K562 (cell line): Measurements from ENCODE around the gene HGFAC.

Experiments
- ARID4B ChIP-seq: sonication (generic); formaldehyde crosslinking; IDR thresholded peaks from 2 replicates; pipeline ENCODE4 v1.8.0; 2022; ENCODE audit warnings: mild to moderate bottlenecking, missing genetic modification reagents
- ATF3 ChIP-seq, 2 experiments: fragments of 450-650 bp in 1 of 2; sonication (generic) in 1 of 2; formaldehyde crosslinking in 1 of 2; IDR thresholded peaks in 1 of 2; conservative IDR thresholded peaks in 1 of 2; 2 replicates each; pipeline versions ENCODE4 v1.6.1 to v1.8.1; 2016 to 2023; ENCODE audit warnings: mild to moderate bottlenecking in 2 of 2, moderate library complexity in 2 of 2, inconsistent platforms in 1 of 2, missing genetic modification reagents in 1 of 2
- CTCF ChIP-seq, 3 experiments: IDR thresholded peaks in 2 of 3; conservative IDR thresholded peaks in 1 of 3; 2 replicates each; pipeline ENCODE4 v1.5.1; 2011 to 2012; ENCODE audit warnings: low read length in 3 of 3, mild to moderate bottlenecking in 3 of 3, control low read depth in 2 of 3, improper control_type of control experiment in 1 of 3, inconsistent platforms in 1 of 3, low read depth in 1 of 3, mixed read lengths in 1 of 3, moderate library complexity in 1 of 3; ENCODE audit not compliant: insufficient read depth in 2 of 3
- ETV6 ChIP-seq, 3 experiments: fragments of 150-350 bp in 1 of 3; sonication (generic) in 1 of 3; formaldehyde crosslinking in 1 of 3; IDR thresholded peaks; 2 replicates each; pipeline versions ENCODE4 v1.6.1 to v1.8.0; 2014 to 2022; ENCODE audit warnings: borderline replicate concordance in 2 of 3, low read depth in 2 of 3, antibody characterized with exemption in 1 of 3, low read length in 1 of 3, mild to moderate bottlenecking in 1 of 3, missing genetic modification reagents in 1 of 3
- FOSL1 ChIP-seq: fragments of 200-800 bp; sonication (Bioruptor generic); conservative IDR thresholded peaks from 2 replicates; pipeline ENCODE4 v1.6.1; 2016; ENCODE audit warnings: missing genetic modification characterization, missing compliant biosample characterization
- POLR2AphosphoS5 ChIP-seq: IDR thresholded peaks from 2 replicates; pipeline ENCODE4 v1.6.1; 2011; ENCODE audit warnings: mild to moderate bottlenecking, low read depth, low read length, moderate library complexity; ENCODE audit not compliant: control insufficient read depth, insufficient read depth
- RBBP5 ChIP-seq: fragments of 200-600 bp; sonication (generic); IDR thresholded peaks from 2 replicates; pipeline ENCODE4 v1.6.1; 2012; ENCODE audit warnings: borderline replicate concordance, mild to moderate bottlenecking, low read length, control low read depth, inconsistent platforms; ENCODE audit not compliant: insufficient read depth, poor library complexity, severe bottlenecking
- SOX6 ChIP-seq: fragments of 450-650 bp; IDR thresholded peaks from 2 replicates; pipeline ENCODE4 v1.6.1; 2014; ENCODE audit warnings: mild to moderate bottlenecking
- TAF1 ChIP-seq: IDR thresholded peaks from 2 replicates; pipeline ENCODE4 v1.6.1; 2011; ENCODE audit warnings: mild to moderate bottlenecking, low read length, moderate library complexity; ENCODE audit not compliant: insufficient read depth, control insufficient read depth, severe bottlenecking; ENCODE audit errors: extremely low read depth
- U2AF1 ChIP-seq: fragments of 200-400 bp; formaldehyde crosslinking; optimal IDR thresholded peaks from 2 replicates; pipeline ENCODE3; 2017; ENCODE audit warnings: mild to moderate bottlenecking, low read depth, low read length, moderate library complexity
- ZKSCAN3 ChIP-seq: fragments of 250-450 bp; sonication (Bioruptor Pico); IDR thresholded peaks from 2 replicates; pipeline ENCODE4 v1.4.0; 2020
- ZNF740 ChIP-seq, 3 experiments: fragments of 200-800 bp in 1 of 3; sonication (Bioruptor generic) in 1 of 3; sonication (generic) in 1 of 3; formaldehyde crosslinking in 1 of 3; IDR thresholded peaks; 2 replicates each; pipeline versions ENCODE4 v1.6.1 to v1.8.0; 2016 to 2022; ENCODE audit warnings: mild to moderate bottlenecking in 2 of 3, missing compliant biosample characterization in 2 of 3, missing genetic modification characterization in 2 of 3, missing genetic modification reagents in 1 of 3

- TF ChIP-seq ETV6 (IDR thresholded peaks at IDR 0.05; ENCODE audit: borderline replicate concordance in 1 of 2, low read depth in 2 of 2, low read length in 1 of 2) (no peak), ETV6 (CRISPR knock-in tag; IDR thresholded peaks at IDR 0.05; ENCODE audit: borderline replicate concordance) (no peak), FOSL1 (tag) (no peak), SOX6 (no peak), ZKSCAN3 (CRISPR knock-in tag) (no peak), ARID4B (CRISPR knock-in tag) (no peak), U2AF1 (no peak), RBBP5 (no peak), ATF3 (IDR thresholded peaks at IDR 0.05) (no peak), ATF3 (CRISPR knock-in tag; conservative IDR thresholded peaks at IDR 0.05) (no peak), TAF1 (no peak), ZNF740 (CRISPR knock-in tag; IDR thresholded peaks at IDR 0.05) (no peak), ZNF740 (tag; IDR thresholded peaks at IDR 0.05) (no peak), POLR2AphosphoS5 (no peak), CTCF (IDR thresholded peaks at IDR 0.05 in 2 of 3, conservative IDR thresholded peaks at IDR 0.05 in 1 of 3; ENCODE audit: insufficient read depth in 2 of 3, low read depth in 1 of 3, low read length in 3 of 3) (no peak)
These were observed 741 bp downstream of the HGFAC start for GRCh38 chr4:3442460-3442958.
